Natural killer cell (primary cell): Measurements from ENCODE around the gene LYPD4. TPM values are rescaled to one million over a fixed set of nuclear protein-coding genes. Genes with fewer than 3 reads are reported as not detected.

Experiments used
- ATAC-seq, 3 donors: fragments of 150-1000 bp in 2 of 3; fragments of 200-7000 bp in 1 of 3; cut with Tn5 transposase; 1 replicate in 1 of 3; 2 replicates in 2 of 3; pipeline ENCODE4 v1.10.0; 2021; ENCODE audit warnings: mild to moderate bottlenecking in 2 of 3, moderate library complexity in 2 of 3
- DNase-seq, 2 donors: peaks; one replicate each; pipeline versions ENCODE4 v3.0.0 to v3.0.0-alpha.2; 2013 to 2021; ENCODE audit warnings: mixed read lengths in 1 of 2
- H3K27ac ChIP-seq: one replicate; pipeline ENCODE4 v1.5.1; 2013; ENCODE audit warnings: mild to moderate bottlenecking, low read length
- H3K27me3 ChIP-seq: one replicate; pipeline ENCODE4 v1.6.1; 2013; ENCODE audit warnings: low read length; ENCODE audit not compliant: control insufficient read depth, insufficient read depth
- H3K36me3 ChIP-seq: one replicate; pipeline ENCODE4 v1.6.1; 2013; ENCODE audit warnings: low read length; ENCODE audit not compliant: control insufficient read depth, insufficient read depth
- H3K4me1 ChIP-seq: one replicate; pipeline ENCODE4 v1.6.1; 2013; ENCODE audit warnings: low read length; ENCODE audit not compliant: control insufficient read depth, insufficient read depth
- H3K4me3 ChIP-seq: one replicate; pipeline ENCODE4 v1.5.1; 2013; ENCODE audit warnings: low read length
- H3K9me3 ChIP-seq: one replicate; pipeline ENCODE4 v1.6.1; 2013; ENCODE audit warnings: low read length; ENCODE audit not compliant: control insufficient read depth, insufficient read depth
- H3K27ac Mint-ChIP-seq, 2 donors: one replicate each; pipeline ENCODE4 v1.8.0; 2022; ENCODE audit warnings: mild to moderate bottlenecking in 2 of 2, mixed read lengths in 2 of 2, moderate library complexity in 1 of 2
- H3K27me3 Mint-ChIP-seq, 2 donors: one replicate each; pipeline ENCODE4 v1.8.0; 2022; ENCODE audit warnings: low read depth in 2 of 2, mixed read lengths in 2 of 2
- H3K36me3 Mint-ChIP-seq: one replicate; pipeline ENCODE4 v1.8.0; 2022; ENCODE audit warnings: mixed read lengths
- H3K4me1 Mint-ChIP-seq, 2 donors: one replicate each; pipeline ENCODE4 v1.8.0; 2022; ENCODE audit warnings: mixed read lengths in 2 of 2
- H3K4me3 Mint-ChIP-seq: one replicate; pipeline ENCODE4 v1.8.0; 2022; ENCODE audit warnings: mild to moderate bottlenecking, moderate library complexity, mixed read lengths
- H3K9me3 Mint-ChIP-seq, 2 donors: one replicate each; pipeline ENCODE4 v1.8.0; 2022; ENCODE audit warnings: mixed read lengths in 2 of 2
- CTCF ChIP-seq: fragments of 200-600 bp; IDR thresholded peaks from one replicate; pipeline ENCODE4 v1.8.0; 2022; ENCODE audit warnings: antibody characterized with exemption
- WGBS: methylation state at CpG from one replicate; pipeline ENCODE4 v1.1.7; 2013; ENCODE audit warnings: missing lambda C conversion rate; ENCODE audit not compliant: insufficient coverage; 5-methylcytosine and 5-hydroxymethylcytosine counted together
- intact Hi-C: fragments of 100-400 bp; cut with micrococcal nuclease; formaldehyde crosslinking; loops from one replicate; pipeline ENCODE4 v1.14.2; 2022
- total RNA-seq, 4 donors: library from RNA; stranded (reverse); fragments of 120-200 nt in 1 of 4; gene quantifications; one replicate each; pipeline versions ENCODE4 v1.2.3 to v1.2.4, GENCODE V29; 2013 to 2022

LYPD4 gene
- total RNA-seq, 3 donors from 2014 or later (not counting 1 experiment from before 2014, with no cell fraction given) = not detected

GRCh38 chr19:41811036-41811435 lies 33.4 kb downstream of the LYPD4 start:
- TF ChIP-seq CTCF = no peak
- 13% methylated on average over 3 of the region's 3 CpGs for WGBS
- Mint-ChIP-seq H3K4me3 (no peak overlapping the region), H3K36me3 (no peaks in the 10 kb centered on the region), H3K27me3 (peaks cover 7 to 10% of the 10 kb centered on the region in 2 donors), H3K27ac (no peak overlapping the region), H3K4me1 (no peaks in the 10 kb centered on the region), H3K9me3 (no peaks in the 10 kb centered on the region)
- Histone ChIP-seq H3K9me3 (no peaks in the 10 kb centered on the region), H3K4me1 (peaks cover 21% of the 10 kb centered on the region), H3K4me3 (no peak overlapping the region), H3K36me3 (no peaks in the 10 kb centered on the region), H3K27ac (no peak overlapping the region), H3K27me3 (no peaks in the 10 kb centered on the region)
- ATAC-seq (peak in 1 of 3 donors; percentile 60), DNase-seq (no peak)
- intact Hi-C loops = no loop called here

GRCh38 chr19:41810301-41810700 lies 34.2 kb downstream of the LYPD4 start:
- ATAC-seq (no peak), DNase-seq (no peak)
- H3K4me1 Mint-ChIP-seq = no peaks in the 10 kb centered on the region
- no peak overlapping the region for H3K4me3 Mint-ChIP-seq
- peaks cover 7 to 10% of the 10 kb centered on the region in 2 donors for H3K27me3 Mint-ChIP-seq
- H3K27ac Mint-ChIP-seq = no peak overlapping the region
- H3K27me3 ChIP-seq = no peaks in the 10 kb centered on the region
- intact Hi-C loops = no loop called here
- H3K4me1 ChIP-seq = peaks cover 21% of the 10 kb centered on the region
- TF ChIP-seq CTCF = no peak
- no peak overlapping the region for H3K4me3 ChIP-seq
- 60% methylated on average over 4 of the region's 4 CpGs for WGBS
- no peaks in the 10 kb centered on the region for H3K36me3 ChIP-seq
- no peak overlapping the region for H3K27ac ChIP-seq
- H3K9me3 ChIP-seq = no peaks in the 10 kb centered on the region
- H3K9me3 Mint-ChIP-seq = no peaks in the 10 kb centered on the region
- H3K36me3 Mint-ChIP-seq = no peaks in the 10 kb centered on the region

- H3K27me3 Mint-ChIP-seq = peaks cover 10 to 14% of the 10 kb centered on the region in 2 donors
- H3K27ac ChIP-seq = no peak overlapping the region
- ATAC-seq (peak in 1 of 3 donors; percentile 50), DNase-seq (no peak)
- TF ChIP-seq CTCF = no peak
- H3K27ac Mint-ChIP-seq = no peak overlapping the region
- H3K36me3 ChIP-seq = no peaks in the 10 kb centered on the region
- H3K4me3 Mint-ChIP-seq = no peak overlapping the region
- H3K4me3 ChIP-seq = no peak overlapping the region
- 54% methylated on average over 15 of the region's 16 CpGs for WGBS
- peaks cover 21% of the 10 kb centered on the region for H3K4me1 ChIP-seq
- no peaks in the 10 kb centered on the region for H3K36me3 Mint-ChIP-seq
- no peaks in the 10 kb centered on the region for H3K9me3 ChIP-seq
- H3K4me1 Mint-ChIP-seq = no peaks in the 10 kb centered on the region
- intact Hi-C loops = no loop called here
- H3K9me3 Mint-ChIP-seq = no peaks in the 10 kb centered on the region
- H3K27me3 ChIP-seq = no peaks in the 10 kb centered on the region
Measured at GRCh38 chr19:41808663-41809566, 35.6 kb downstream of the LYPD4 start.
